ENCODE measurements around the gene RABEP2.
A peak's percentile ranks its signal among the peaks of the same experiment; 100 is the strongest.

The RABEP2 gene

DNA sequence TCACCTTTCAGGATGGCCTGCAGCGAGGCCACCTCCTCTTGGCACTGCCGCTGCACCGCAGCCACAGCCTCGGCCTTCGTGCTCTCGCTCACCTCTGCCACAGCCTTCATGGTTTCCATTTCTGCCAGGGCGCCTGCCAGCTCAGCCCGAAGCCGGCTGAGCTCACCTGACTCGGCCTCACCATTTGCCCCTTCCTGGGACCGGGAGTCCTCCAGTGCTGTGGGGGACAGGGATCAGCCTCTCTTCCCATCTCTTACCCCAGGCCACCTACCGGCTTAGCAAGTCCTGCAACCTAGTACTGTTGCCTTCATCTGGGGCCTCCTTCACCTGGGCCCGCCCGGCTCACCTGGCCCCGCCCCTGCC lies 658 bp downstream of the RABEP2 start:
- FAIRE-seq: no peak
- no peak for DNase-seq (ENCODE audit: insufficient read length, low spot score)
- TF ChIP-seq POLR2A (IDR thresholded peaks at IDR 0.05; ENCODE audit: low read depth, low read length): no peak

DNA sequence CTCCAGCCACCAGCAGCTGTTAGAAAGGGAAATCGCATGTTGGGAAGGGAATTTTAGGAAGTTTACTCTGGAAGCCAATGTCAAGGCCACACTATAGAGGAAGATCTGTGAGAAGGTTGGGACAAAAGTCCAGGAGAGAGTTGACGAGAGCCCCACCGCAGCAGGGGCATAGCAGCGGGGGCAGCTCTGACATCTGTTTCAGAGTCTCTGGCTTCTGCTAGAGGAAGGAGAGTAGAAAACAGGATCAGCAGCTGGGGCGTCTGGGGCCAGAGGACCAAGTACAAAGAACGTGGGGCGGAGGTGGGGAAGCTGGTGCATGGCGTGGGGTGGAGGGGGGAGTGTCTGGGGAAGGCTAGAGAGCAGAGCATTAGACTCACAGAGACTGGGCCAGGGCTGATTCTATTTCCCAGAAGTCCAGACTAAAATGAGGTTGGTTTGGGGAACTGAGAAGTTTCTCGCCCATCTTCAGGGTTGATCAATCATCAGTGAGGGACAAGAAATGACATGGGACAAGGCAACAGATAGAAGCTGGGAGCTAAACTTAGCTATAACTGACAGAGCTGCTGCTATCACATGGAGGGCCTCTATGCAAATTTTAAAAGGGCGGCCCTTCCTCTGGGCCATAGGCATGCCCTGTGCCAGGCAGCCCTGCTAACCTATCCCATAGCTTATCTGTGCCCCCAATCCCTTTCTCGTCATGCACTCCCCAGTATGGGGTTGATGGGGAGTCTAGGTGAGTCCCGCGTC lies 1.2 kb downstream of the RABEP2 start:
- no peak for TF ChIP-seq POLR2A (IDR thresholded peaks at IDR 0.05; ENCODE audit: low read depth, low read length)

GRCh38 chr16:28923231-28923587 lies 1.8 kb downstream of the RABEP2 start:
- FAIRE-seq (no peak), DNase-seq (ENCODE audit: insufficient read length, low spot score) (no peak)
- no peak for TF ChIP-seq POLR2A (IDR thresholded peaks at IDR 0.05; ENCODE audit: low read depth, low read length)

More for the DNA sequence above, 1.2 kb downstream of the RABEP2 start:
- no peak for DNase-seq (ENCODE audit: insufficient read length, low spot score)
- no peak for FAIRE-seq

DNA sequence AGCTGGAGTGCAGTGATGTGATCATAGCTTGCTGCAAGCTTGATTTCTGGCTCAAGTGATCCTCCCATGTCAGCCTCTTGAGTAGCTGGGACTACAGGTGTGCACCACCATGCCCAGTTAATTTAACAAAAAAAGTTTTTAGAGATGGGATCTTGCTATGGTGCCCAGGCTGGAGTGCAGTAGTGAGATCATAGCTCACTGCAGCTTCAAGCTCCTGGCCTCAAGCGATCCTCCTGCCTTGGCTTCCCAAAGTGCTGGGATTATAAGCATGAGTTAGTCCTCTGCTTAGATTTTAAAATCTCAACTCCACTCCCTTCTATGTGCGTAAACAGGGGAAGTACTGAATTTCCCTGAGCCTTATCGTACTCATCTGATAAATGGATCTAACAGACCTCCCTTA lies 6.3 kb downstream of the RABEP2 start:
- FAIRE-seq (no peak), DNase-seq (ENCODE audit: insufficient read length, low spot score) (no peak)
- TF ChIP-seq POLR2A (IDR thresholded peaks at IDR 0.05; ENCODE audit: low read depth, low read length): no peak

GRCh38 chr16:28917095-28917494 lies 7.9 kb downstream of the RABEP2 start:
- DNase-seq (ENCODE audit: insufficient read length, low spot score) (no peak), FAIRE-seq (no peak)
- no peak for TF ChIP-seq POLR2A (IDR thresholded peaks at IDR 0.05; ENCODE audit: low read depth, low read length)

- peak; percentile 62 for FAIRE-seq
- no peak for TF ChIP-seq POLR2A (IDR thresholded peaks at IDR 0.05; ENCODE audit: low read depth, low read length)
- DNase-seq (ENCODE audit: insufficient read length, low spot score): peak; percentile 49
These were observed 9.9 kb downstream of the RABEP2 start for GRCh38 chr16:28915181-28915580.

GRCh38 chr16:28913946-28914724 lies 10.9 kb downstream of the RABEP2 start:
- no peak for DNase-seq (ENCODE audit: insufficient read length, low spot score)
- no peak for FAIRE-seq
- no peak for TF ChIP-seq POLR2A (IDR thresholded peaks at IDR 0.05; ENCODE audit: low read depth, low read length)

GRCh38 chr16:28912558-28912957 lies 12.5 kb downstream of the RABEP2 start:
- FAIRE-seq (no peak), DNase-seq (ENCODE audit: insufficient read length, low spot score) (no peak)
- no peak for TF ChIP-seq POLR2A (IDR thresholded peaks at IDR 0.05; ENCODE audit: low read depth, low read length)

DNA sequence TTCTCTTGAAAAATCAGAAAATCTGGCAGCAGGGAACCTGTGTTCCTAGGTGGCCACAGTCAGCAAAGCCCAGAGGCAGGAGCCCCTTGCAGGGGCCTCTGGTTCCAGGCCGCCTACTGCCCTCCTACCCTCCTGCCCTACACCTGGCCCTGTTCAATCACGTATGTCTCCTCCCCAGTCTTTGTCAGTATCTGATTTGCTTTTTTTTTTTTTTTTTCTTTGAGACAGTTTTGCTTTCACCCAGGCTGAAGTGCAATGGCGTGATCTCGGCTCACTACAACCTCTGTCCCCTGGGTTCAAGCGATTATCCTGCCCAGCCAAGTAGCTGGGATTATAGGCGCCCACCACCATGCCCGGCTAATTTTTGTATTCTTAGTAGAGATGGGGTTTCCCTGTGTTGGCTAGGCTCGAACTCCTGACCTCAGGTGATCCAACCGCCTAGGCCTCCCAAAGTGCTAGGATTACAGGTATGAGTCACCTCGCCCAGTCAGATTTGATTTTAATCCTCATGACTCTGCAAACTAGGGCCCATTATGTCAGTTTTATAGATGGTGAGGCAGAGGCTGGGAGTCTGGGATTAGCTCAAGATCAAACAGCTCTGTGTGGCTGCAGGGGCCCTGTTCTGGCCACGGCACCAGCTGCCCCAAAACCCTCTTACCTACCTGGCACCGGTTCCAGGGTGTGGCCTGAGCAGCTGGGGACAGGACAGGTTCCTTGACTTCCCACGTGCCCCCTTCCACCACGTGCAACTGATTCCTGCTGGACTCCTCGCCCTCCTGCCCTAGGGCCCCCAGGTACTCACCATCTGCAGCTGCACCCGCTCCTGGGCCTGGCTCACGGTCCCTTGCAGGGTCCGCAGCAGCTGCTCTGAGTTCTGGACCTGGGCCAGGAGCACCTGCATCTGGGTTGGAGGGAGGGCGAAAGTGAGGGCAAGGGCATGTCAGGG lies 14.7 kb downstream of the RABEP2 start:
- DNase-seq (ENCODE audit: insufficient read length, low spot score): peak; percentile 58
- no peak for TF ChIP-seq POLR2A (IDR thresholded peaks at IDR 0.05; ENCODE audit: low read depth, low read length)
- peak; percentile 11 for FAIRE-seq

GRCh38 chr16:28905800-28906372 lies 19.2 kb downstream of the RABEP2 start:
- DNase-seq (ENCODE audit: insufficient read length, low spot score) (no peak), FAIRE-seq (no peak)

DNA sequence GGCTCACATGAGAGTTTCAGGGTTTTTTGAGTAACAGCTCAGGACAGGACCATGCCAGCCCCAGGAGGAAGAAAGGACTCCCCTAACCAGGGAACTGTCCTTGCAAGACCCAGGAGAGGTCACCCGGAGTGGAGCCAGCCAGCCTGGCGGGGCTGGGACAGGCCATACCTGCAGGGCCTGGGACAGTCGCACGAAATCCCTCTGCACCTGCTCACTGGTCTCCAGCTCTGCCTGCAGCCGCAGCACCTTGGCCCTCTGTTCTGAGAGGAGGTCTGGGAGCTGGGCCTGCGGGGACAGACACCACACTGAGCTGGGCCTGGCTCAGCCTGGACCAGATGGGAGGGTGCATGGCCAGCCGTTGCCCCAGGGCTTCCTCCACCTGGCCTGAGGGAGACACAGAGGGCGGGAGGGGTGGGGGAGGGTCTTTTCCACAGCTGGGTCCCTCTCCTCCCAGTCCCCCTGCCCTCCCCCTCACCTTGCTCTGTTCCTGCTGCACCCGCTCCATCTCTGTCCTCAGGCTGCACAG lies 19.7 kb downstream of the RABEP2 start:
- no peak for TF ChIP-seq POLR2A (IDR thresholded peaks at IDR 0.05; ENCODE audit: low read depth, low read length)
- DNase-seq (ENCODE audit: insufficient read length, low spot score): no peak
- FAIRE-seq: no peak

More at GRCh38 chr16:28905800-28906372, 19.2 kb downstream of the RABEP2 start:
- TF ChIP-seq POLR2A (IDR thresholded peaks at IDR 0.05; ENCODE audit: low read depth, low read length): no peak

- DNase-seq (ENCODE audit: insufficient read length, low spot score) (no peak), FAIRE-seq (no peak)
- TF ChIP-seq POLR2A (IDR thresholded peaks at IDR 0.05; ENCODE audit: low read depth, low read length): no peak
These were observed 20.2 kb downstream of the RABEP2 start for GRCh38 chr16:28904828-28905227.

DNA sequence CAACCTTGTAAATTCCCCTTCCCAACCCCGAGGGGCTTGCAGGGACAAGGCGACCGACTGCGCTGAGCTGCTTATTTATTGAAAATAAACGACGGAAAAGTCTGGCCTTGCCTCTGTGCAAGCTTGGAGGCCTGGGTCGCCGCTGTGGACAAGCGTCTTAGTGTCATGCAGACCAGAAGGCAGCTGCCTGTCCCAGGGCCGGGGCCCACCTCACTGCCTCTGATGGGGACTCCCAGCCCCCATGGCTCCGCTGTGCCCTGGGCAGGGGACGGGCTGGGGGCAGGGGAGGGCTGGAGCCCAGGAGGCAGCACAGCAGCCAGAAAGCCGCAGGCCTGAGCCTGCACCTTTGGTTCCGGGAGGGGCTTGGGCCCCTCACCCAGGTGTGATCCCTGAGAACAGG lies 20.7 kb downstream of the RABEP2 start:
- DNase-seq (ENCODE audit: insufficient read length, low spot score) (no peak), FAIRE-seq (no peak)
- no peak for TF ChIP-seq POLR2A (IDR thresholded peaks at IDR 0.05; ENCODE audit: low read depth, low read length)

Data from H54 (cell line).